ENCODE results near the gene GPRC5D.
A peak's percentile ranks its signal among the peaks of the same experiment; 100 is the strongest.

Gene GPRC5D

GRCh38 chr12:12990700-12991468, 38.9 kb upstream of the GPRC5D start:
- H3K4me3 ChIP-seq (replicated peaks; ENCODE audit: low read depth, low read length), result no peak overlapping the region
- DNase-seq (ENCODE audit: low read depth), result peak; percentile 18
- TF ChIP-seq CTCF (IDR thresholded peaks at IDR 0.05; ENCODE audit: low read length, missing control alignments), result no peak

- DNase-seq (ENCODE audit: low read depth), result no peak
- no peak for TF ChIP-seq CTCF (IDR thresholded peaks at IDR 0.05; ENCODE audit: low read length, missing control alignments)
Observed at GRCh38 chr12:12987421-12987820, 35.5 kb upstream of the GPRC5D start.

GRCh38 chr12:12986775-12987331, 34.9 kb upstream of the GPRC5D start:
- H3K4me3 ChIP-seq (replicated peaks; ENCODE audit: low read depth, low read length), result no peak overlapping the region
- DNase-seq (ENCODE audit: low read depth), result no peak
- TF ChIP-seq CTCF (IDR thresholded peaks at IDR 0.05; ENCODE audit: low read length, missing control alignments), result no peak

More at GRCh38 chr12:12987421-12987820, 35.5 kb upstream of the GPRC5D start:
- no peak overlapping the region for H3K4me3 ChIP-seq (replicated peaks; ENCODE audit: low read depth, low read length)

- no peak overlapping the region for H3K4me3 ChIP-seq (replicated peaks; ENCODE audit: low read depth, low read length)
- TF ChIP-seq CTCF (IDR thresholded peaks at IDR 0.05; ENCODE audit: low read length, missing control alignments), result peak; percentile 65
- DNase-seq (ENCODE audit: low read depth), result peak; percentile 52
Observed at GRCh38 chr12:12985817-12986408, 33.9 kb upstream of the GPRC5D start.

- no peak overlapping the region for H3K4me3 ChIP-seq (replicated peaks; ENCODE audit: low read depth, low read length)
- TF ChIP-seq CTCF (IDR thresholded peaks at IDR 0.05; ENCODE audit: low read length, missing control alignments), result no peak
- no peak for DNase-seq (ENCODE audit: low read depth)
Observed at GRCh38 chr12:12984149-12984548, 32.2 kb upstream of the GPRC5D start.

GRCh38 chr12:12983420-12984035, 31.6 kb upstream of the GPRC5D start:
- H3K4me3 ChIP-seq (replicated peaks; ENCODE audit: low read depth, low read length), result no peak overlapping the region
- TF ChIP-seq CTCF (IDR thresholded peaks at IDR 0.05; ENCODE audit: low read length, missing control alignments), result peak; percentile 77
- peak; percentile 84 for DNase-seq (ENCODE audit: low read depth)
